DMS53 treated with DMSO at 0.1 percent for 48 hours (cell line): ENCODE data around the gene PCED1B.
"Not testable (repeated sequence)": the region's sequence is repeated elsewhere in the genome, so short reads cannot be mapped to it uniquely, and the experiment has no call there.

Experiments
- DNase-seq: peaks from one replicate; lab custom pipeline; 2025; ENCODE audit not compliant: unreplicated experiment; lab: John Stamatoyannopoulos, UW

The PCED1B gene

DNA sequence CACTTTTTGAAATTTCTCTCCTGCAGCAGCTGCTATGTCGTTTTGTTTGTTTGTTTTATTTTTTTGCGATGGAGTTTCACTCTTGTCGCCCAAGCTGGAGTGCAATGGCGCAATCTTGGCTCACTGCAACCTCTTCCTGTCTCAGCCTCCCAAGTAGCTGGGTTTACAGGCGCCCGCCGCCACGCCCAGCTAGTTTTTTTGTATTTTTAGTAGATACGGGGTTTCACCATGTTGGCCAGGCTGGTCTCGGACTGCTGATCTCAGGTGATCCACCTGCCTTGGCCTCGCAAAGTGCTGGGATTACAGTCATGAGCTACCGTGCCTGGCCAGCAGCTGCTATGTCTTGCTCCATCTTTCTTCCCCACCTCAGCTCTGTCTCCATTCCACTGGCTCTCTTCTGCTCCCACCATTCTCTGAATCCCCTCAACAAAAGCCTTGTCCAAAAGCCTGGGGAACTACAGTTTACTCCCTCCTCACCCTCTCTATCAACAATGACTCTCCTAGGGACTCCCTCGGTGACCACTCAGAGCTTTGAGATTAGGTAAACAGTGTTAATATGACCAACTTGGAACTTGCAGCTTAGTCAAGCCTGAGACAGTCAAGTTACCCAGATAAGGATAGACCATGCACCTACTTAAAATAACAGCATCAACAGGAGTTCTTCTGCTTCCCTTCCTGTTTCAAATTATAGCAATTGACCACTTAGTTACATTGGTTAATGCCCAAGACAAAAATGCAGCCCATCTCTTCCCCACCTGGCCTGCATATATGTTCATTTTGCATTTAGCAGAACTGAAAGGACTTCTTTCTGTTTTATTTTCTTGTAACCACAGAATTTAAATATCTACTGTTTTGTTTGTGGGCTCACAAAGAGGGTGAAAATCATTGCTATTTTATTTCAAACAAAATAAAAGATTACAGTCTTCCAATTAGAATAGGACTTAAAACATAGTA lies 189.4 kb downstream of the PCED1B start:
- DNase-seq: no peak

DNA sequence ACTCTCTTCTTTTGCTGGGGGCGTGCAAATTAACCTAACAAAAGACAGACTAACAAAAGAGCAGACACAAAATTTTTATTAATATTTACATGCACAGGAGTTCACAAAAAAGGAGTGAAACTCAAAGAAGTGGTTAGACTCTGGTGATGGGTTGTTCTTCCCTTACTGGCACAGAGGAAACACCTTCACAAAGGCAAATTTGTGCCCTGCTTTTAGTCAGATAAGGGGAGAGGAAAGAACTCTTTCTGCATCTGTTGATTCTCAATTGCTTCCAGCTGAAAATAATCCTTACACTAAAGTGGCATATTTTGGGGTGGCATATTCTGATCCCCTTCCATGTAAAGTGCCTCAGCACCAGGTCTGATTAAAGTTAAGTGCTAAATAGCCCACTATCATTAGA lies 190.5 kb downstream of the PCED1B start:
- no peak for DNase-seq

DNA sequence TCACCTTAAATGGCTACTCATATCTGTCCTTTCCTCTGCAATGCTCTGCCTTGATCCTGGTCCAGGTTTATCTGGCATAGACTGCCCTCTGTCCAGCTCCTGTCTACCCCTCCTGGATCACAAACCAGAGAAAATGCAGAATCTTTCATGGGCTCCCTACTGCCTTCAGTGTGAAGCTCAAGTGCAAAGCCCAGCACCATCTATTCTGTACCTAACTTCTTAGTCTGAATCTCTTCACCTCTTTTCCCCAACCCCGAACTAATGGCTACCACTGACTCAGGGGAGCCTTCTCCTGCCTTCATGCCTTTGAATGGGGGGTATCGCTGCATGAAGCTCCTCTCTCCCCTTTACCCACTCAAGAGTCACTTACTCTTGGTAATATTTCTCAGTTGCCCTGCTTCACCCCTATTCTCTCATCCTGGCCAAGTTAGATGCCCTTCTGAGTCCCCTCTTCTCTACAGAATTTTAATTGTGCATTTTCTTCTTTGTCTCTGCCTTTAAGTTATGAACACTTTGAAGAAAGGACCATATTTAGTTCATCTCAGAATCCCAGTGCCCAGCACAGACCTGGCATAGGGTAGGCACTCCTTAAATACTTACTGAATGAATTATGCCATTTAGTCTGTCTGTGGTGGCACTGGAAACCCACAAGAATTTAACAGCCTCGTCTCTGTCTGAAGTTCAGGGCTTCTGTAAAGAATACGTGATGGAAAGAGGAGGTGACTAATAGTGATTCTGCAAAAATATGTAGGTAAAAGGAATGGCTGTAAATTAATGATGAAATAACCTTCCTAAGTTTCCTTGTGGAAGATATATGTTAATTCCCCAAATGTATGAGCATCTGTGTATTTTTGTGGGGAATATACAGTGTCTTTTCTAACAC lies 191.6 kb downstream of the PCED1B start:
- no peak for DNase-seq

DNA sequence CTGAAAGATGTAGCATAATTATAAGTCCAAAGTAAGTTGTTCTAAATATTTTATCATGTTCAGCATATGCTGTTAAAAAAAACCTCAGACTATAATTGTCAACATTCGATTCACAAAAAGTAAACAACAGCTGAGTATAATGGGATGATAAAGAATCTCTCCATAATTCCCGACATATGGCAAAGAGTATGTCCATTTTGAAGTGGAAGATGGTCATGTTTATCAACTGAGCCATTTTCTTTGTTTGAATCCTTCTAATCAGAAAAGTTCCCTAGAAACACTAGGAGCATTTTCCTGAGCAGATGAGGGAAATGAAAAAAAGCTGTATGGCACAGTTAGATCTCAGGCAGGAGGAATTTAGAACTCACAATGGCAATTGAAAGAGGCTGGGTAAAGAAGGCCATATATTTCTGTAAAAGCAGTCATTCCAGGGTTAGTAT lies 192.4 kb downstream of the PCED1B start:
- peak; percentile 57 for DNase-seq

DNA sequence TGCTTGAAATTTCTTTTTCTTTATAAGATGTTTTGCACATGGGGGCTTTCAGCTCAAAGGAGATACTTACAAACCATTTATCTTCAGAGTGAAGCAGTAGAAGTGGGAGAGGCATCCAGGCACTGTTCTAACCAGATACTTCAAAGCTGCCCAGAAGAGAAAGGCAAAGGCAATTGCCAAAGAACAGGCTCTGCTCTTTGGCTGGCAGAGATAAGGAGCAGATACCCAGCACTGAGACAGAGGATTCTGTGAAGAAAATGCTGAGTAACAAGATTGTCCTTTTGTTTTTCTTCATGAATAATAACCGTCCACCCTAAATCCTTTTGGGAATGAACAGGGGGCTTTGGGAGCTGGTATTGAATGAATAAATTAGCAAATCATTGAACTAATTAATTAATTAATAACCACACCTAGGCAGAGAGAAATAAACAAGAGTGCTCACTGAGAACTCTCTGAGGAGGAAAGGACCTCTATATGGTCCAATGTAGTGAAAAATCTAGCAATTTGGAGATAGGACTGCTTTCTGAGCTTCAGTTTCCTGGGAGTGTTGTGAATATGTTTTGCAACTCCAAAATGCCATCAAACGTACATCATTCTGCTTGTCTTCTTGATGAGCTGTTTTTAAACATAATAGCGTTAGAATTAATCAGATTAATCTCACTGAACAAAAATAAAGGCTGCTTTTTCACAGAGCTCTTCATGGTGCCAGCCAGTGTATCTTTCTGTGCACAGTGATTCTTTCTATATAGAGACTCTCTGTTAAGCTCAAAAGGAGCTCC lies 193.2 kb downstream of the PCED1B start:
- no peak for DNase-seq

DNA sequence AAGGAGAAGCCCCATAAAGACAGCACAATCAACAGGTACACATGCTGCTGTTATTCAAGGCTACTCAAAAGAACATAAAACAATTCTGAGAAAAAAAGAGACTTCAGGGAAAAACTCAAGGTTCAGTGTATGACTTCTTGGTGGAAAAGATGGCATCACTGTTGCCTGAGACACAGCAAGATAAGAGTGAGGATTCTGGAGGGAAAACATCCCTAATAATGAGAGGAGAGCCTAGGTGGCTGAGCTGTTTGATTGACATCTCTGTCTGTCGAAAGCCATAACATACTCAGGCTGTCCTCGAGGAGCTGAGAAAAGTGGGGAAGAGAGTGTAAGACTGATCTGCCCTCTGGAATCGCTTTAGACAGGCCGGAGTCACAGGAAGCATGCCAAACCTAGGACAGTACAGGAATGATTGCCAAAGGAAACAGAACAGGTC lies 193.8 kb downstream of the PCED1B start:
- no peak for DNase-seq

DNA sequence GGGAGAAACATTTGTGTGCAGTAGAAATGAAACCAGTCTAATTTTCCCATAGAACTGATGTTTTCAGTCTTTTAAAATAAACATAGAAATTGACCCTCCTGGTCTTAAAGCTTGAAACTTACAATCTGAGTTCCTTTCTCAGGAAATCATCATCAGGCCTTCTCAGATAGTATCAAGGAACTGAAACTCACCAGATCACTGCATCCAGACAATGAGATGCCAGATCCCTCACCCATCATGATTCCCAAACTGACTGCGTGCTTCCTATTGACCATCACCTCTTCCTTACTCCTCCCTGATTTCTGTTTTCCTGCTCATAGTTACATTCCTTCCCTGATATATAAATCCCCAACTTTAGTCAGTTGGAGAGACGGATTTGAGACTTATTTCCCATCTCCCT lies 195.3 kb downstream of the PCED1B start:
- DNase-seq: no peak

DNA sequence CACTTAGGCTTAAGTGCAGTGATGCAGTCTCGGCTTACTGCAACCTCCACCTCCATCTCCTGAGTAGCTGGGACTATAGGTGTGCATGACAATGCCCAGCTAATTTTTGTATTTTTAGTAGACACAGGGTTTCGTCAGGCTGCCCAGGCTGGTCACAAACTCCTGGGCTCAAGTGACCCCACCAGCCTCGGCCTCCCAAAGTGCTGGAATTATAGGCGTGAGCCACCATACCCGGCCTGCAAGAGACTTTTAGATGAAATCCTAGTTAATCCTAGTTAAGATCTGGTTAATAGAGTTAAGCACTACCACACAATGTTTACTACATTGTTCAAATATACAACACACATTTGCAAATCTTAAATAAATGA lies 196.8 kb downstream of the PCED1B start:
- no peak for DNase-seq

DNA sequence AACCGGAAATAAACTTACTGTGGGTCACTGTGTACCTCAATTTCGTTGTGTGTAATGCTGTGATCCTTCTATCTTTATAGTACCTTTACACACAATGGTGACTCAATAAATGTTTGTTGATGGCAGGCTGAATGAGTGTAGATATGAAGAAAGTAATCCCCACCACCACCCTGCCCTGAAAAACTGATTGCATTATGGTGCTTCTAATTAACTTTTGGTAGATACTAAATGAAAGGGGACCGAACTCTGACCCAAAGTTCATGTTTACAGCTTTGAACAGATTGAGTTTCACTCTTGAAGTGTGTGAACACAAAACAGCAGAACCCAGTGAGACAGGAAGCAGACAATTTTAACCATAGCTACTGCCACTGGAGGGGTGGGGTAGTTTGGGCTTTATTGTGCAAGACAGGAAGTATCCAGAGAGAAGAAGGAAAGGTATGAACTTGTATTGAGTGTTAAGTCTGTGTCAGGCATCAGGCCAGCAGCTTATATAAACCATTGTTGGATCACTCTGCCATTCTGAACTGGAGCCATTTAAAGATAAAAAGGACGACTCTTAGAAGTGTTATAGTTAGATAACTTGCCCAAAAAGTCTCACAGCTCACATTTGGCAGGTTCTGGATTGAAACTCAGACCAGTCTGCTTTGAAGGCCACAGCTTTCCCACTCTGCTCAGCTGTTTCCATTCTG lies 197.3 kb downstream of the PCED1B start:
- DNase-seq: peak; percentile 78

DNA sequence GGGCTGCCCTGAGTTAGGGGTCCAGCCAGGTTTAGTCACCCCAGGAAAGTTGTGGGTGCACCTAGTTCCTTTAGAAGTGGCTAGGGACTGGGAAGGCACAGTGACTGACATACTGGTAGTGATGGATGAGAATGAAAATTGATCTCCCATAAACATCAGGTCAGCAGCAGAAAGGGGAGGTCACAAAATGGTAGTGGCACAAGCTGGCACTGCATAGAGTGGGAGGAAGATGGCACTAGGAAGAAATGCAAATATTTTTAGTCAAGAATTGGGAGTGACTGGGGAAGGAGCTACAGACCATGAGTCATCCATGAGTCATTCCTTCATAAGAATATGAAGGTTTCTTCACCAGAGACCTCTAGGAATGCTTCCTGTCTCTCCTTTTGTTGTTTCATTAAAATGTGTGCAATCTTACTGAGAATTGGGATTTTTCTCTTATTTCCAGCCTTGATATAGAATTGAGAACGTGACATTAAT lies 198.6 kb downstream of the PCED1B start:
- peak; percentile 39 for DNase-seq

DNA sequence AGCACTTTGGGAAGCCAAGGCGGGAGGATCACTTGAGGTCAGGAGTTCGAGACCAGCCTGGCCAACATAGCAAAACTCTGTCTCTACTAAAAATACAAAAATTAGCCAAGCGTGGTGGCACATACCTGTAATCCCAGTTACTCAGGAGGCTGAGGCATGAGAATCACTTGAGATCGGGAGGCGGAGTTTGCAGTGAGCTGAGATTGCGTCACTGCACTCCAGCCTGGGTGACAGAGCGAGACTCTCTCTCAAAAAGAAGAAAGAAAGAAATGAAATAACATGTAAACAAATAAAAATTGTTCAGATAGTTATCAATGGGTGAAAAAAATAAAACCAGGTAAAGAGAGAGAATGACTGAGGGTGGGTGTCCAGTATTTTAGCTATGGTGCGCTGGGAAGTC lies 200.3 kb downstream of the PCED1B start:
- DNase-seq: not testable (repeated sequence)

DNA sequence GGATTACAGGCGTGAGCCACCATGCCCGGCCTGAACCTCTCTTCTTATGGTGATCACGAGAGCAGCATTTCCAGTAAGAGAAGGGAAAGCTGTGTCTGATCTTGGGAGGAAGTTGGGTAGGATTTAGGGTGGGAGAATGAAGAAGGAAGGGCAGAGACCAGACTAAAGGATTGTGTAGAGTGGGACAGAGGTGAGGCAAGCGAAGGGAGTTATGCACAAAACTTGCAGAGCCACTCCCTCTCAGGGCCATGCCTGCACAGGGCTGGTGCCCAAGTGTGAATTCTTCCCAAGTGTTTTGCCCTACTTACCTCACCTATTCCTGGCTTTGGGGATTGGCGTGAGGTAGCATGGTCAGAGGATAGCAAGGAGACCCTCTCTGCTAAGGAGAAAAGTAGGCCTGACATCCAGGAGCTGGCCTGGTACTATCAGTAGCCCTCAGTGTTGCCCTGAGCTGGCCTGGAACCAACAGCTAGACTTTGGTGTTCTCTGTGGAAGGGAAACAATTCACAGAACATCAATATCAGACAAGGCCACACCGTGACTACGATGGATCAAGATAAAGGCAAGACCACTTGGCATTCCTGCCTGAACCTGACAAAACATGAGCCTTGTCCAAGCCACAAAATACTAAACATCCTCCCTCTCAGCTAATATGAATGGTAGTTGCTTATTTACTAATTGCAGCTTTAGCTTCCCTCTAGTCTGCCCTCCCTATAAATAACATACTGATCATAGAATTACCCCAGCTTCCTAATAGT lies 201.3 kb downstream of the PCED1B start:
- no peak for DNase-seq

DNA sequence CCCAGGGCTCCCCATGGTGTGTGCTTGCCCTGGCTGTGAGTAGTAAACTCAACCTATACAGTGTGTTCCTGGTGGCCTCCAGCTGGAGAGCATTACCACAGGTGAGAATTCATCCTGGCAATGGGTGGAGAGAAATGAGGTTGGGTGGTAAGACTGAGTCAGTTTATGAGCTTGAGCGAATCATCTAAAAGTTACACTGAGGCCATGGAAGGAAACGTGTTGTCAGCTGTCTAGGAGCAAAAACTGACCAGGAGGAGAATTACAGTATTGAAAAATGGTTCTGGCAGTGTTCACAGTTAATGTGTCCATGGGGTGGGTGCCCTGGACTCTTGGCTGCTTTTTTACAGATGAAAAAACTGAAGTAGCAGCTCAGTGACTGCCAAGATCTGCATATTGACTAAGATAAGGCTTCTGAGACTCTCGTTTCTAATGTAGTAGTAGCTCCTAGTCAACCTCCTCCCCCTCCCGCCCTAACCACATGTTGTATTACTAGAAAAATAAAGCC lies 202.3 kb downstream of the PCED1B start:
- DNase-seq: no peak

DNA sequence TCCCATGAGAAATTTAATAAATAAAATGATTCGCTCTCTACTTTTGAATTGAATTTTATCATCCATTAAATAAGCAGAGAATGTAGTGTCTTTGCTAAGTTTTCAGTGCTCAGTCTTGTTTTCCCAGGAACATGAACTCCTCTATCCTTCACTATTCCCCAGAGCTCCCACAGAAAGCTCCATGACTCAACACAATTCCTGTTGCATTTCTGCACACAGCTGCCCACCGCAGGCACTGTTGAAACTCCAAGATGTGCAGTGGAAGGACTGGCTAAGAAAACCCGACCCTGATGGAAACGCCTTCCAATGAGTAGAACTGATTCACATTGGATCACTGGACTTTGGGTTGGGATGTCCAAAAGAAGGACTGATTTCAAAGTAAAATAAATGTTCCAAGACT lies 202.8 kb downstream of the PCED1B start:
- no peak for DNase-seq
